HG02642 (cell line): ENCODE measurements around the gene CMTM6.
"Not testable (repeated sequence)": the region's sequence is repeated elsewhere in the genome, so short reads cannot be mapped to it uniquely, and the experiment has no call there.

Experiments
- ATAC-seq: cut with Tn5 transposase; IDR thresholded peaks from one replicate; pipeline ENCODE4 v1.9.1; 2021; ENCODE audit warnings: mild to moderate bottlenecking; ENCODE audit not compliant: unreplicated experiment, poor library complexity

Gene CMTM6

DNA sequence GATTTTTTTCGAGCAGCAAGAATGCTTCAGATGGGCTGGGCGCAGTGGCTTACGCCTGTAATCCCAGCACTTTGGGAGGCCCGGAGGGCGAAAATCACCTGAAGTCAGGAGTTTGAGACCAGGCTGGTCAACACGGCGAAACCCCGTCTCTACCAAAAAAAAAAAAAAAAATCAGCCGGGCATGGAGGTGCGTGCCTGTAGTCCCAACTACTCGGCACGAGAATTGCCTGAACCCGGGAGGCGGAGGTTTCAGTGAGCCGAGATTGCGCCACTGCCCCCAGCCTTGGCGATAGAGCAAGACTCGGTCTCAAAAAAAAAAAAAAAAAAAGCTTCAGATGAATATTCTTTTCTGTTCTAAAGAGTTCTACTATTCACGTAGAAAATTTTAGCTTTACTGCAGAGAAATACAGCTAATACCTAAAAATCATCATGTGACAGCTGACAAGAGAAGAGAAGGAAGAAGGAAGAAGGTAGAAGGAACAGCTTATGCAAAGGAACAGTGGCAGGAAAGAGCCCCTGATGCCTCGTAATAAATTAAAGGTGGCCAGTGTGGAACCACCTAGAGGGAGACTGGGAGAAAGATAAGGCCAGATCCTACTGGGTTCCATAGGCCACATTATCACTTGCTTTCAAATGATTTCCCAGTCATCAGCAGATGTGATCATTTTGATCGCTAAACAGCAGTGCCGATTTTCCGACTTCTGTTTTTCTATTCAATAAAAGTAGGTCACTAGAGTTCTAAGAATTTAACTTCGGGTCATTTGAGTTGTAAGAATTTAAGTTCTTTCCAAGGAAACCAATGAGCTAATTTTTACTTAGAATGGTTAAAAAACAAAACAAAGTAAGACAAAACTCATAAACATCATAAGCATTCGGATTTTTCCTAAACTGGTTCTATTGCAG, 1.5 kb downstream of the CMTM6 start:
- no peak for ATAC-seq

DNA sequence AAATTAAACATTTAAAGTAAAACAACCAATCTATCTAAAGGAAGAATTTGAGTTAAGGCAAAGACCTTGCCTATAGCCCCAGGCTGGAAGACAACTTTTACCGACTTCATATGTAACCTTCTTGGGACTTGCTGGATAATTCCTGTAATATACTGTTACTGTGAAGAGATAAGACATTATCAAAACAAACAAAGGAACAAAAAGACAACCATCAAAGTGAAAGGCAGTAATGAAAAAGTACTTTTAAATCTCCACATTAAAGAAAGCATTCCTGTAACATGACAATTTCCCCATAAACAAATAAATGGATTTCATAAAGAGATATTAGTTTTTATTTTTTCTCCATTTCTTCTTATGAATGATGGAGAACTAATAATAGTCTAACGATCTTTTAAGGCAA, 2.4 kb downstream of the CMTM6 start:
- no peak for ATAC-seq

GRCh38 chr3:32499585-32499984, 3.1 kb downstream of the CMTM6 start:
- no peak for ATAC-seq

DNA sequence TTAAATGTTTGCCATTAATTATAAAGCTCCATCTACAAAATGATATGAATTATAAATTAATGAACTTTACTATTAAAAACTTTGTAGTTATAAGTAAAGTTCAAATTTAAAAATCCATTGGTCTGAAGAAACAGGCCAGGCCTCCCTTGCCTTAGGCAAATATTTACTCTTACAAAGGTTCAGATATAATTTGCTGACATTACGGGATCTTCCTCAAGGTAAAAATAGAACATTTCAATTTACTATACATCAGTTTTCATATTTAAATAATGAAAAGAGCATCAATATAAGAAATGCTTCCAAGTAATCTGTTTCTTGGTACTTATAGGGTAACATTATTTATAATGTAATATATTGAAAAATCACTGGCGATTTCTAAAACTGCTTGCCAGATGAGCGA, 3.7 kb downstream of the CMTM6 start:
- ATAC-seq: no peak

DNA sequence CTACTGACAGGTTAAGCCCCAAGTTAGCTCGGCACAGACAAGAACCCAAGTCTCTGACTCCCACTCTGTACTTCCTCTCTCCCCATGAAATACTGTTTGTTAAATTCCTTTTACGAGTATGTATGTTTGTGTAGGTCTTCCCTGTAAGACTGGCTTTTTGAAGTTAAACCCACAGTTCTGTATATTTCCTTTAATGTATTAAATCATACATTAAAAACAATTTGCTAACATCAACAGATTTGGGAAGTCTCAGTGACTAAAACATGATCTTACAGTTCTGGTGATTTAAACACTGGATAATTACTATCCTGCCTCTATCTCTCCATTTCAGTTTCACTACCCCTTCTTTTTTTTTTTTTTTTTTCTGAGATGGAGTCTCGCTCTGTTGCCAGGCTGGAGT, 4.4 kb downstream of the CMTM6 start:
- ATAC-seq: no peak

GRCh38 chr3:32495609-32496008, 7.0 kb downstream of the CMTM6 start:
- ATAC-seq: no peak

GRCh38 chr3:32495085-32495484, 7.6 kb downstream of the CMTM6 start:
- ATAC-seq: no peak

DNA sequence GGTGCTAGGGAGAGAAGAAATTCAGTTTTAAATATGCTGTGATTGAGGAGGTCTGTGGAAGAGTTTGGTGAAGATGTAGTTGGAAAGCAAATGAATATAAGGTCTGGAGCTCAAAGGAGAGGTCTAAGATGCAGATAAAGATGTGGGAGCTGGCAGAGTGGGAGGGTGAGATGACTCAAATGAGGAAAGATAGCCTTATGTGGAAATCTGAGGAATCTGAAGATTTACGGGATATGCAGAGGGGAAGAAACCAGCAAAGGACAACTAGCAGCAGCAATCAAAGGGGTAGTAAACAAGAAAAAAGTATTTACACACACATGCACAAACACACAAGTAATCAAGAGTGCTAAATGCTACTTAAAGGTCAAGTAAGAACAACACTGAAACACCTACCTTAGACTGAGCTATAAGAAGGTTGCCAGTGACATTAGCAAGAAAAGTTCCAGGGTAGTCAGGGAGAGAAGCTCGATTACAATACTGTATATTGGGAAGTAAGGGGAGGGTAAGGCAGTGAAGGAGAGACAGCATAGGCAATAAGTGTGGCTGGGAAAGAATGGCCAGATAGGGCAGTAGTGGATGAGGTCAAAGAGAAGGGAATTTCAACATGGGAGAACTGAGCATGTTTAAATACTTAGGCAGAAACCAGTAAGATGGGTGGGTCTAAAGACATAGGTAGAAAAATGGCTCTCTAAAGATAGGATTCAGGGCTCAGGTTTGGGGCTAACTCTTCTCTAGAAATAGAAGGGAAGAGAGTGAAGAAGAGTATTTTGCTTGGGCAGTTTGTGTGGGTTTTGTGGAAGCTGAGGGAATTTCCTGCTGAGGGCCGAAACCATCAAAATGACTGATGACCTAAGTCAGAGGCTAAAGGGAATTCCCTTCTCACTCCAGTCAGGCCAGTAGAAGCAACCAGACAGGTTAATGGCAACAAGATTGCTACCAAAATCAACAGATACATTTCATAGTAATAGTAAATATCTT, 8.9 kb downstream of the CMTM6 start:
- ATAC-seq: peak; percentile 84

DNA sequence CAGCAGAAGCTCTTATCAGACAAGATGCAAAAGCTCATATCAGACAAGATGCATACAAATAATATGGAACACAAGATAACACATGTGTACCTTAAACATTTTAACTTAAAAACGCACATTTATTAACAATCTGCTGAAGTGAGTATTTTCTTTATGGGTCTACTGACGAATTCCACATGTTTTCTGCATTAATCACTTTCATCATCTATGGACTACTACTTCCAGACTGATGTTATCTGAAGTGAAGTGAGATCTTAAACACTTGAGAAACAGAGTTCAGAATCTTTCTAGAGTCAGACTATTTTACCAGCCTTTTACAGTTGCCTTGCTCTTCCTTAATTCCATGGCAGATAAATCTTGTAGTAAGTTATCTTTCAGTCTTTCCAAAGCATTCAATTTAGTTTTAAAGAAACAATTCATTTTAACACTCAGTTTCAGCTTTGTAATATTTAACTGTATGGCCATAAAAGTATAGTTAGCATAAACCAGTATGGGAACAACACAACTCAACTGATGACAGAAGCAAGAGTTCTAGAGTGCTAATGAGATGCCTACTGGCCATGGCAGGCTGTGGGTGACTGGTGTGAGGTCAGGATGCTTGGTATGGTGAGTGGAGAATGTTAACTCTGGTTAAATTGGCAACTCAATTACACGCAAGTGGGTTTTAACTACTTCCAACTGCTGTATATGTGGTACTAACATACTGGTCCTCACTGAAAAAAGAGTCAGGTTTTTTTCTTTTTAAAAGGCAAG, 9.8 kb downstream of the CMTM6 start:
- ATAC-seq: no peak

- no peak for ATAC-seq
These were observed 14.1 kb downstream of the CMTM6 start for GRCh38 chr3:32488474-32489008.

DNA sequence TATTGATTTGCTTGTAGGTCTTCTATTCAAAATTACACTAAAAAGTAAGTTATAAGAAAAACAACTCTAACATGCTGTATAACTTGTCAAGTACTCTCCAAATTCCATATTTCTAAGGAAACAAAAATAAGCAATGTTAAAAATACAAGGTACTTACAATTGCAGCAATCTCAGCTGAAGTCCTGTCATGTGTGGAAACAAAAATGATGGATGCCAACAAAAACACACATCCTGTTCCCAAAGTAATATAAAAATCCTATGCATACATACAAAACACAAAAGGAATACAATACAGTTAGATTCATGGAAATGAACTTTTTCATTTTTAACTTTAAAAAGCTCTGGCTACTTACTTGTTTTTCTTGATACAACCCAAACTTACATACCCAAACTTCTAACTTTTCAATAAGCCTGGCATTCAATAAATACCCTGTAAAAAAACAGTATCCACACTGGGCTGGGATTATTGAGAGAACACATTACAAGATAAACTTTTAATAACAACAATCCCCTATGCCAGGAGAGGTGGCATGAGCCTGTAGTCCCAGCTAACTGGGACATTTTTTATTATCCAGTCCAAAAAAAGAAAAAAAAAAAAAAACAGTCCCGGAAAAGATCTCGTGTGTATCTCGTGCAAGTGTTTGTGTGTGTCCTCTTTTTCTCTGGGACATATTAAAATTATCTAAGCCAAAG, 14.7 kb downstream of the CMTM6 start:
- no peak for ATAC-seq

DNA sequence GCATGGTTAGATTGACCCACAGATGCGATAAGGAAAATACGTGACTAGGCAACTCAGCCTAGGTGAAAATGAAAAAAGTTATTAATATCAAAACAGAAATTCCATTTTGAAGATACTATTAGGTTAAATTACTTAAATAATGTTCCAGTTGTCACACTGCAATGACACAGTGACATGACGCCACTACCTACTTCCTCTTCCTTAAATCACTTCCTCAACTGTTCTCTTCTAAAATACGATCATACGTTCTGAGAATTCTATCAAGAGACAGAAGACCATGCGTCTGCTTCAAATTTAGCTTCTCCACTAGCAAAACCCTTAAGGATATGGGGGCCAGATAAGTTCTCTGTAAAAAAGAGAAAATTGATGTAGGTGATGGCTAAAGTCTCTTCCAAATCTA, 18.2 kb downstream of the CMTM6 start:
- no peak for ATAC-seq

GRCh38 chr3:32483772-32484171, 18.9 kb downstream of the CMTM6 start:
- no peak for ATAC-seq

DNA sequence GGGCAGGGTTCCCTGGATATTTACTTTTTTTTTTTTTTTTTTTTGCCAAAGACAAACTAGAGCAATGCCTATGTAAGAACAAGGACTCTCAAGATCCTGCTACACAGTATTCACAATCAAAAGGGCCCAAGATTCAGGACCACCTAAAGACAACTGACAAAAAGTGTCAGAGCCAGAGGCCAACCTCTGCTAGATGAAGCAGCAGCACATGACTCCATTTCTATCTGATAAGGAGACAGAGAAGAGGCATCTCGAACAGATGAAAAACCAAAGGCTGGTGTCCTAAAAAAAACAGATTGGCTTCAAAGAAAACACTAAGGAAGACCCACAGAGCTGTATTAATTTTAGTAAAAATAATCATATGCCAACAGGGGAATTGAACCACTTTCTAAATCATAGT, 20.0 kb downstream of the CMTM6 start:
- no peak for ATAC-seq

- ATAC-seq: no peak
These were observed 20.6 kb downstream of the CMTM6 start for GRCh38 chr3:32481791-32482631.

DNA sequence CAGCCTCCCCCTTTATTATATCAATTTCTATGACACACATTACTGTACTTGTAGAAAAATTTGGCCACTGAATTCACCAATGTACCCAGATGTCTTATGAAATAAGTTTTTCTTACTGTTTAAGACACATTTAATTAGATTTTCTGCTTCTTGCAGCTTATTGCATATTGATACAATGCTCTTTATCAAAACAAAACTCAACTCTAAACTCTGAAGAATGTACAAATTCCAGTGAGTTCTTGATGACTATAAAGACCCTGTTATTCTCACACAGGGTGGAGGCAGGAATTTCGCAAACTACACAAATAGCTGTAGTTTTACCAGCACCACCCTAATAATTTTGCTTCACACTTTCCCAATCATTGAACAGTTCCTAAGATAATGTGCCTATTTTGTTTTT, 22.0 kb downstream of the CMTM6 start:
- ATAC-seq: no peak

DNA sequence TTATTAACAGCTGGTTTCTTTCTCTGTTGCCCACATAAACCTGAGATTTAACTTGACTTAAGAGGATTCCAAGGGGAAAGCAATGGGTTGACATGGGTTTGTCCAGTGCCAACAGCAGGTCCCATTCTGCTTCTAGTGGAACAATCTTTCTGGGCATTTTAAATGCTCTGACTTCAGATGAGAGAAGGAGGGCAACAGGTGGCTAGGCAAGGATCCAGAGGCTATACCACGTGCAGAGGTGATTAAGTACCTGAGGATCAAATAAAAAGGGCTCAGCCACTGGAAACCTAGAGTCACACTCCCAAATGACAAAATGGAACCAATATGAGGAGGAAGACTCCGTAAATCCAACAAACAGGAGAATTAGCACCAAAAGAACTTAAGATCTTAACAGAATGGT, 28.5 kb downstream of the CMTM6 start:
- ATAC-seq: no peak

- ATAC-seq: not testable (repeated sequence)
These were observed 30.5 kb downstream of the CMTM6 start for GRCh38 chr3:32472151-32472550.

- ATAC-seq: no peak
These were observed 31.4 kb downstream of the CMTM6 start for GRCh38 chr3:32471246-32471645.
